Activated naive CD4-positive, alpha-beta T cell treated with anti-CD3 and anti-CD28 coated beads for 36 hours (primary cell): Measurements from ENCODE around the gene ZFPM1. TPM values are rescaled to one million over a fixed set of nuclear protein-coding genes. Genes with fewer than 3 reads are reported as not detected.

Source experiments
- CTCF ChIA-PET: fragments of 350-600 bp; sonication (Branson Sonifier 250); formaldehyde crosslinking; loops from one replicate; lab custom pipeline; 2021; ENCODE audit warnings: antibody characterized with exemption; lab: Charles Lee
- DNase-seq: peaks from one replicate; pipeline ENCODE4 v3.0.0-alpha.2; 2020
- H3K27ac Mint-ChIP-seq: one replicate; pipeline ENCODE4 v1.8.0; 2021; ENCODE audit warnings: mild to moderate bottlenecking, mixed read lengths
- H3K27me3 Mint-ChIP-seq: one replicate; pipeline ENCODE4 v1.8.0; 2021; ENCODE audit warnings: low read depth, mixed read lengths
- H3K36me3 Mint-ChIP-seq: one replicate; pipeline ENCODE4 v1.8.0; 2021; ENCODE audit warnings: low read depth, mixed read lengths
- H3K4me1 Mint-ChIP-seq: one replicate; pipeline ENCODE4 v1.8.0; 2021; ENCODE audit warnings: low read depth, mixed read lengths
- H3K4me3 Mint-ChIP-seq: one replicate; pipeline ENCODE4 v1.8.0; 2021; ENCODE audit warnings: mild to moderate bottlenecking, moderate library complexity, mixed read lengths
- H3K9me3 Mint-ChIP-seq: one replicate; pipeline ENCODE4 v1.8.0; 2021; ENCODE audit warnings: mixed read lengths
- intact Hi-C: fragments of 100-400 bp; cut with micrococcal nuclease; formaldehyde crosslinking; loops from one replicate; pipeline ENCODE4 v1.15.1; 2023
- total RNA-seq, 2 experiments: library from RNA; stranded (reverse); gene quantifications; one replicate each; pipeline ENCODE4 v1.2.3, GENCODE V29; 2021

ZFPM1 gene
- total RNA-seq, 2 experiments from 2014 or later: 11.0 to 12.2 TPM

DNA sequence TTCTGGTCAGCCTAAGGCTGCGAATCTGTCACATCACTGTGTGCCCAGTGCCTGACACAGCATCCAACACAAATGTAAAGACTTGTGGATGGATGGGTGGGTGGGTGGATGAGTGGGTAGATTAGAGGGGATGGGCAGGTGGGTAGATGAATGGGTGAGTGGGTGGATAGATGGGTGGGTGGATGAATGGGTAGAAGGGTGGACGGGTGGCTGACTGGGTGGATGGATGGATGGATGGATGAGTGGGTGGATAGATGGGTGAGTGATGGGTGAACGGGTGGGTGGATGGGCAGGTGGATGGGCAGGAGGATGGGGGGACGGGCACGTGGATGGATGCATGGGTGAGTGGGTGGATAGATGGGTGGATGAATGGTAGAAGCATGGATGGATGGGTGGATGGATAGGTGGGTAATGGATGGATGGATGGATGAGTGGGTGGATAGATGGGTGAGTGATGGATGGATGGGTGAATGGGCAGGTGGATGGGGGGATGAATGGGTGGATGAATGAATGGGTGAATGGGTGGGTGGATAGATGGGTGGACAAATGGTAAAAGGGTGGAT, 31.1 kb upstream of the ZFPM1 start:
- H3K27ac Mint-ChIP-seq: no peak overlapping the region
- intact Hi-C loops: no loop called here
- no peak for DNase-seq
- CTCF ChIA-PET: no interaction called here
- H3K36me3 Mint-ChIP-seq: no peaks in the 10 kb centered on the region
- no peaks in the 10 kb centered on the region for H3K9me3 Mint-ChIP-seq
- no peak overlapping the region for H3K4me3 Mint-ChIP-seq
- no peaks in the 10 kb centered on the region for H3K4me1 Mint-ChIP-seq
- peaks cover 2% of the 10 kb centered on the region for H3K27me3 Mint-ChIP-seq

DNA sequence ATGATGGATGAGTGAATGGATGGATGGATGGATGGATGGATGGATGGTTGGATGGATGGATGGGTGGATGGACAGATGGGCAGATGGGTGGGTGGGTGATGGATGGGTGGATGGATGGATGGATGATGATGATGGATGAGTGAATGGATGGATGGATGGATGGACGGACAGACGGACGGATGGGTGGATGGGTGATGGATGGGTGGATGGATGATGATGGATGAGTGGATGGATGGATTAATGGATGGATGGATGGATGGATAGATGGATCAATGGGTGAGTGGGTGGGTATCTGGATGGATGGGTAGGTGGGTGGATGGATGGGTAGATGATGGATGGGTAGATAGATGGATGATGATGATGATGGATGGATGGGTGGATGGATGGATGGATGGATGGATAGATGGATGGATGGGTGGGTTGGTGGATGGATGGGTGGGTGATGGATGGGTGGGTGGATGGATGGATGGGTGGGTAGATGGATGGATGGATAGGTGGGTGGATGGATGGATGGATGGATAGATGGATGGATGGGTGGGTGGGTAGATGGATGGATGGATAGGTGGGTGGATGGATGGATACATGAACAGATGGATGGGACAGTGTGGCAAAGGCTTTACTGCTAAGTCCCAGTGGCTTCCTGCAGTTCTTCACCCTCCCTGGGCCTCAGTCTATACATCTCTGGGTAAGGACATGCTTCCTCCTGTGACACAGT, 30.2 kb upstream of the ZFPM1 start:
- Mint-ChIP-seq H3K4me1 (no peaks in the 10 kb centered on the region), H3K4me3 (no peak overlapping the region), H3K9me3 (no peaks in the 10 kb centered on the region), H3K27me3 (peaks cover 2% of the 10 kb centered on the region), H3K36me3 (no peaks in the 10 kb centered on the region), H3K27ac (no peak overlapping the region)
- intact Hi-C loops: no loop called here
- no peak for DNase-seq
- CTCF ChIA-PET: no interaction called here

DNA sequence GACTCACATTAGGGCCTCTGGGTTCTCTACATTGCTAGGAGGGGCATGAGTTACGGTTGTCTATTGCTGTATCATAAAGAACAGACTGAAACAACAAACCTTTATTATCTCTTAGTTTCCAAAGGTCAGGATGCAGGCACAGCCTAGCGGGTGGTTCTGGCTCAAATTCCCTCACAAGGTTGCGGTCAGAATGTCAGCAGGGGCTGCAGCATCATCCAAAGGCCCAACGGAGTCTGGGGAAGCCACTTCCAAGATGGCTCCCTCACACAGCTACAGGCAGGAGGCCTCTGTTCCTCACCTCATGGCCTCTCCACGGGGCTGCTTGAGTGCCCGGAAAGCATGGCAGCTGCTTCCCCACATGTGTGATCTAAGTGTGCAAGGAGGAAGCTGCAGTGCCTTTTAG, 29.6 kb upstream of the ZFPM1 start:
- Mint-ChIP-seq H3K4me3 (no peak overlapping the region), H3K9me3 (no peaks in the 10 kb centered on the region), H3K36me3 (no peaks in the 10 kb centered on the region), H3K27me3 (peaks cover 2% of the 10 kb centered on the region), H3K27ac (no peak overlapping the region), H3K4me1 (no peaks in the 10 kb centered on the region)
- no peak for DNase-seq
- intact Hi-C loops: no loop called here
- CTCF ChIA-PET: no interaction called here

DNA sequence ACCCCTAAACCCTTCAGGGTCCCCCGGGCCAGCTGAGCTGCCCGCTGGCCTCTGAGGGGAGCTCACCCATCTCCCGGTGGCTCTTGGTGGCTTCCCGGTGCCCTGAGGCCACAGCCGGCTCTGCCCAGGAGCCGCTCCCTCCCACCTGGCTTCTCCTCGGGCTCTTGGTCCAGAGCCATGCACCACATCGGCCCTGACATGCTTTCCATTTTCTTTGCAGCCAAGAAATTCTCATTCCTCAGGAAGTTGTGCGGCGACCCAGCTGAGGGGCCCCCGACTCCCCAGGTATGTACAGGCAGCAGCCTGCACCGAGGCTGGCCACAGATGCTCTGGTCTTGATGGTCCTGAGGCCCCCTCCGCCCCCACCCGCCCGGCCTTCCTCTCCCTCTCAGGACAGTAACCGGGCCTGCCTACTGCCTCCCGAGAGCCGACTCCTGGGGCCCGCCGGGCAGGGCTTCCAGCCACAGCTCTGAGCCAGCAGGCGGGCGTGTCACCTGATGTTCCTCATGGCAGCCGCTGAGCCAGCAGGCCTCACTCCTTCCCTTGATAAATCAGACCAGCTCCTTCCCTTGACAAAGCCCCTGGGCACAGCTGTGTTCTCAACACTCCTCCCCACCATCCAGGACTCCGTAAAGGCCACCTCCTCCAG, 28.4 kb upstream of the ZFPM1 start:
- Mint-ChIP-seq H3K4me1 (peaks cover under 1% of the 10 kb centered on the region), H3K36me3 (no peaks in the 10 kb centered on the region), H3K27me3 (no peaks in the 10 kb centered on the region), H3K27ac (no peak overlapping the region), H3K9me3 (no peaks in the 10 kb centered on the region), H3K4me3 (no peak overlapping the region)
- no peak for DNase-seq
- CTCF ChIA-PET: no interaction called here
- intact Hi-C loops: no loop called here

DNA sequence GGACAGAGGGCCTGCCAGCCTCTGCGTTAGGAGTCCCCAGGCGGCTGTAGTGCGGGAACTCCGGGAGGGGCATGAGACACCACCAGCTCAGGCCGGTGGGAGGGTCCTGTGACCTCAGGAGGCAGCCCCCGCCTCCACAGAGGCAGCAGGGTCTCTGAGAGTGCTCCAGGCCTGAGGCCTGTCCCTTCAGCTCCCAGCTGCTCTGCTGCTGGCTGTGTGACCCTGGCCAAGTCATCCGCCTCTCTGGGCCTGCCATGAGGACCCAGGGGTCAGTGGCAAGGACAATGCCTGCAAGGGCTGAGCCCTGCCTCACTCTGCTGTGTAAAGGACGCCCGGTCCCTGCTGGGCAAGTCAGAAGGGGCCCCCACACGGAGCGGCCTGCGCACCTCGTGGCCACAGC, 27.1 kb upstream of the ZFPM1 start:
- no peaks in the 10 kb centered on the region for H3K9me3 Mint-ChIP-seq
- no peaks in the 10 kb centered on the region for H3K27me3 Mint-ChIP-seq
- H3K36me3 Mint-ChIP-seq: no peaks in the 10 kb centered on the region
- intact Hi-C loops: no loop called here
- no peak for DNase-seq
- no peak overlapping the region for H3K27ac Mint-ChIP-seq
- H3K4me3 Mint-ChIP-seq: no peak overlapping the region
- H3K4me1 Mint-ChIP-seq: peaks cover 2% of the 10 kb centered on the region
- CTCF ChIA-PET: no interaction called here

DNA sequence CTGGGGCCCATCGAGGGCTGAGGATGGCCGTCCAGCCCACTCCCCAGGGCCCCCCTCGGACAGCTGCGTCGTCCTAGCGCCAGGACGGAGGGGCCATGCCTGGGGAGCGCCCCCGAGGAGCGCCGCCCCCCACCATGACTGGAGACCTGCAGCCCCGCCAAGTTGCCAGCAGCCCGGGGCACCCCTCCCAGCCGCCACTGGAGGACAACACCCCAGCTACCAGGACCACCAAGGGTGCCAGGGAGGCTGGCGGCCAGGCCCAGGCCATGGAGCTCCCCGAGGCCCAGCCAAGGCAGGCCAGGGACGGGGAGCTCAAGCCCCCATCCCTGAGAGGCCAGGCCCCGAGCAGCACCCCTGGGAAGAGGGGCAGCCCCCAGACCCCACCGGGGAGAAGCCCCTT, 25.7 kb upstream of the ZFPM1 start:
- H3K27ac Mint-ChIP-seq: no peak overlapping the region
- intact Hi-C loops: no loop called here
- DNase-seq: no peak
- H3K27me3 Mint-ChIP-seq: peaks cover 2% of the 10 kb centered on the region
- H3K9me3 Mint-ChIP-seq: no peaks in the 10 kb centered on the region
- H3K4me1 Mint-ChIP-seq: peaks cover 5% of the 10 kb centered on the region
- H3K4me3 Mint-ChIP-seq: no peak overlapping the region
- H3K36me3 Mint-ChIP-seq: no peaks in the 10 kb centered on the region
- CTCF ChIA-PET: no interaction called here

DNA sequence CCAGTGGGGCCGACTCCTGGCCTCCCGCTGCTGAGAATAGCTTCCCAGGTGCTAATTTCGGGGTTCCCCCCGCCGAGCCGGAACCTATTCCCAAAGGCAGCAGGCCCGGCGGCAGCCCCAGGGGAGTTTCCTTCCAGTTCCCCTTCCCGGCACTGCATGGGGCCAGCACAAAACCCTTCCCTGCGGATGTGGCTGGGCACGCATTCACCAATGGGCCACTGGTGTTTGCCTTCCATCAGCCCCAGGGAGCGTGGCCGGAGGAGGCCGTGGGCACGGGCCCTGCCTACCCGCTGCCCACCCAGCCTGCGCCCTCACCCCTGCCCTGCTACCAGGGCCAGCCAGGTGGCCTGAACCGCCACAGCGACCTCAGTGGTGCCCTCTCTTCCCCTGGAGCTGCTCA, 24.9 kb upstream of the ZFPM1 start:
- CTCF ChIA-PET: no interaction called here
- Mint-ChIP-seq H3K27ac (no peak overlapping the region), H3K4me3 (no peak overlapping the region), H3K36me3 (no peaks in the 10 kb centered on the region), H3K27me3 (peaks cover 2% of the 10 kb centered on the region), H3K9me3 (no peaks in the 10 kb centered on the region), H3K4me1 (peaks cover 5% of the 10 kb centered on the region)
- DNase-seq: no peak
- intact Hi-C loops: no loop called here

DNA sequence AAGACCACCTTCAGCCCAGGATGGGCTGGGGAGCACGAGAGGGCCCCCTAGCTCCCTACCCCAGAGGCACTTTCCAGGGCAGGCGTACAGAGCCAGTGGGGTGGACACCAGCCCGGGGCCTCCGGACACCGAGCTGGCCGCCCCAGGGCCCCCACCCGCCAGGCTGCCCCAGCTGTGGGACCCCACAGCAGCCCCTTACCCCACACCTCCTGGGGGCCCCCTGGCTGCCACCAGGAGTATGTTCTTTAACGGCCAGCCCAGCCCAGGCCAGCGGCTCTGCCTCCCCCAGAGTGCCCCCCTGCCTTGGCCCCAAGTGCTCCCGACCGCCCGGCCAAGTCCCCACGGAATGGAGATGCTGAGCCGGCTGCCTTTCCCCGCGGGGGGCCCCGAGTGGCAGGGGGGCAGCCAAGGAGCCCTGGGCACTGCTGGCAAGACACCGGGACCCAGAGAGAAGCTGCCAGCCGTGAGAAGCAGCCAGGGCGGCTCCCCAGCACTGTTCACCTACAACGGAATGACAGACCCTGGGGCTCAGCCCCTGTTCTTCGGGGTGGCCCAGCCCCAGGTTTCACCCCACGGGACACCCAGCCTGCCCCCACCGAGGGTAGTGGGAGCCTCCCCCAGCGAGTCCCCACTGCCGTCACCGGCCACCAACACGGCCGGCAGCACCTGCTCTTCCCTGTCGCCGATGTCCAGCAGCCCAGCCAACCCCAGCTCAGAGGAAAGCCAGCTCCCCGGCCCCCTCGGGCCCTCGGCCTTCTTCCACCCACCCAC, 24.3 kb upstream of the ZFPM1 start:
- Mint-ChIP-seq H3K4me1 (peaks cover 5% of the 10 kb centered on the region), H3K36me3 (no peaks in the 10 kb centered on the region), H3K4me3 (no peak overlapping the region), H3K27ac (no peak overlapping the region), H3K9me3 (no peaks in the 10 kb centered on the region), H3K27me3 (peaks cover 2% of the 10 kb centered on the region)
- CTCF ChIA-PET: no interaction called here
- no peak for DNase-seq
- intact Hi-C loops: no loop called here

DNA sequence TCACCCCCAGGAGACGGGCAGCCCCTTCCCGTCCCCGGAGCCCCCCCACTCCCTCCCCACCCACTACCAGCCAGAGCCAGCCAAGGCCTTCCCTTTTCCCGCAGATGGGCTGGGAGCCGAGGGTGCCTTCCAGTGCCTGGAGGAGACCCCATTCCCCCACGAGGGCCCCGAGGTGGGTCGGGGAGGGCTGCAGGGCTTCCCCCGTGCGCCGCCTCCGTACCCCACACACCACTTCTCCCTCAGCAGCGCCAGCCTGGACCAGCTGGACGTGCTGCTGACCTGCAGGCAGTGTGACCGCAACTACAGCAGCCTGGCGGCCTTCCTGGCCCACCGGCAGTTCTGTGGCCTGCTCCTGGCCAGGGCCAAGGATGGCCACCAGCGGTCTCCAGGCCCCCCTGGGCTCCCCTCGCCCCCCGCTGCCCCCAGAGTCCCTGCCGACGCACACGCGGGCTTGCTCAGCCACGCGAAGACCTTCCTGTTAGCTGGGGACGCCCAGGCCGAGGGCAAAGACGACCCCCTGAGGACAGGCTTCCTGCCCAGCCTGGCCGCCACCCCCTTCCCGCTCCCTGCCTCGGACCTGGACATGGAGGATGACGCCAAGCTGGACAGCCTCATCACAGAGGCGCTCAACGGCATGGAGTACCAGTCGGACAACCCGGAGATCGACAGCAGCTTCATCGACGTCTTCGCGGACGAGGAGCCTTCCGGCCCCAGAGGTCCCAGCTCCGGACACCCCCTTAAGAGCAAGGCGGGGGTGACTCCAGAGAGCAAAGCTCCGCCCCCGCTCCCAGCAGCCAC, 23.5 kb upstream of the ZFPM1 start:
- no peaks in the 10 kb centered on the region for H3K9me3 Mint-ChIP-seq
- H3K27me3 Mint-ChIP-seq: peaks cover 2% of the 10 kb centered on the region
- H3K4me1 Mint-ChIP-seq: peaks cover 5% of the 10 kb centered on the region
- DNase-seq: no peak
- H3K4me3 Mint-ChIP-seq: peak overlapping the region; percentile 63
- intact Hi-C loops: no loop called here
- CTCF ChIA-PET: no interaction called here
- no peak overlapping the region for H3K27ac Mint-ChIP-seq
- no peaks in the 10 kb centered on the region for H3K36me3 Mint-ChIP-seq

DNA sequence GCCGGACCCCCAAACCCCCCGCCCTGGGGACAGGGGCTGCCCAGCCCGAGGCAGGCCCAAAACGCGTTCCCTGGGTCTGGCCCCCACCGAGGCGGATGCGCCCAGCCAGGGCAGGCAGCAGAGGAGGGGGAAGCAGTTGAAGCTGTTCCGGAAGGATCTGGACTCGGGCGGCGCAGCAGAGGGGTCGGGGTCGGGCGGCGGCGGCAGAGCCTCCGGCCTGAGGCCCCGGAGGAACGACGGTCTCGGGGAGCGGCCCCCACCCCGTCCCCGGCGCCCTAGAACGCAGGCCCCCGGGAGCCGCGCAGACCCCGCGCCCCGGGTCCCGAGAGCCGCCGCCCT, 22.9 kb upstream of the ZFPM1 start:
- Mint-ChIP-seq H3K27me3 (peaks cover 2% of the 10 kb centered on the region), H3K9me3 (no peaks in the 10 kb centered on the region), H3K4me1 (peaks cover 5% of the 10 kb centered on the region), H3K27ac (no peak overlapping the region), H3K36me3 (no peaks in the 10 kb centered on the region), H3K4me3 (peak overlapping the region; percentile 63)
- intact Hi-C loops: no loop called here
- CTCF ChIA-PET: interaction anchor here (0.8 kb wide), 1 partner anchor 9 kb away, joined by 3 read pairs; no protein-coding TSS in a partner anchor
- no peak for DNase-seq

DNA sequence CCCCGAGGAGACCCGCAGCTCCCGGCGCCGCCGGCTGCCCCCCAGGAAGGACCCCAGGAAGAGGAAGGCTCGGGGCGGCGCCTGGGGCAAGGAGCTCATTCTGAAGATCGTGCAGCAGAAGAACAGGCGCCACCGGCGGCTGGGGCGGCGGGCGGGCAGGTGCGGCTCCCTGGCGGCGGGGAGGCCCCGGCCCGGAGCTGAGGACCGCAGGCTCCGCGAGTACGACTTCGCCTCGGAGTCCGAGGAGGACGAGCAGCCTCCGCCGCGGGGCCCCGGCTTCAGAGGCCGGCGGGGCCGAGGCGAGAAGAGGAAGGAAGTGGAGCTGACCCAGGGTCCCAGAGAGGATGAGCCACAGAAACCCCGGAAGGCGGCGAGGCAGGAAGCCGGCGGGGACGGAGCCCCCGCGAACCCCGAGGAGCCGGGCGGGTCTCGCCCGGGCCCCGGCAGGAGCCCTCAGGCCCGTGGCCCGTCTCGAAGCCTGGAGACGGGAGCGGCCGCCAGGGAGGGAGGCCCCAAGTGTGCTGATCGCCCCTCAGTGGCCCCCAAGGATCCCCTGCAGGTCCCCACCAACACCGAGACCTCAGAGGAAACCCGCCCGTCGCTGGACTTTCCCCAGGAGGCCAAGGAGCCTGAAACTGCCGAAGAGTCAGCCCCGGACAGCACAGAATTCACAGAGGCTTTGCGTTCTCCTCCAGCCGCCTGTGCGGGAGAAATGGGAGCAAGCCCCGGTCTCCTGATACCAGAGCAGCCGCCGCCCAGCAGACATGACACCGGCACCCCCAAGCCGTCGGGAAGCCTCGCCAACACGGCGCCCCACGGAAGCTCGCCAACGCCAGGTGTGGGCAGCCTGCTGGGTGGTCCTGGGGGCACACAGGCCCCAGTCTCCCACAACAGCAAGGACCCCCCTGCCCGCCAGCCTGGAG, 22.3 kb upstream of the ZFPM1 start:
- Mint-ChIP-seq H3K27me3 (peaks cover 2% of the 10 kb centered on the region), H3K4me3 (peak overlapping the region; percentile 48), H3K9me3 (no peaks in the 10 kb centered on the region), H3K4me1 (peaks cover 5% of the 10 kb centered on the region), H3K36me3 (no peaks in the 10 kb centered on the region), H3K27ac (no peak overlapping the region)
- intact Hi-C loops: no loop called here
- CTCF ChIA-PET: interaction anchor here (0.8 kb wide), 2 partner anchors 9 to 26 kb away, joined by 3 read pairs; no protein-coding TSS in a partner anchor
- peak; percentile 58 for DNase-seq
